GM19468 (cell line): Measurements from ENCODE around the gene OR3A3.

Experiments
- ATAC-seq: cut with Tn5 transposase; IDR thresholded peaks from one replicate; pipeline ENCODE4 v1.9.1; 2021; ENCODE audit warnings: mild to moderate bottlenecking, moderate library complexity, moderate number of reproducible peaks; ENCODE audit not compliant: unreplicated experiment; ENCODE audit errors: extremely low read depth

The OR3A3 gene

DNA sequence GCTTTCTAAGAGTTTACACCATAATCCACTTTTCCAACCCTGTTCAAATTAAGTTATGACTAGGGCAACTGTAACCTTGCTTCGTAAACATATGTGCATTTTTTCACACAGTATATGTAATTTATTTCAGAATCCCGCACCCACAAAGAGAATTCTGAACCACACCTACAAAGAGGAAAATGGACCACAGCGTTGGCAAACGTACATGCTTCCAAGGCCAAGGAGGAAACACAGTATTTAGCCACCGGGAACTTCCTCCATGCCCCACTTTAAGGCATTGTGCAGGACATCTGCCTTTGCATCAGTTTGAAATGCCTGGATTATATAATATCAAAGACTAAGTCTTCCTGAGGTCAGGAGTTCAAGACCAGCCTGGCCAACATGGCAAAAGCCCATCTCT lies 58.4 kb downstream of the OR3A3 start:
- ATAC-seq = no peak

GRCh38 chr17:3471599-3471998 lies 60.4 kb downstream of the OR3A3 start, which contains the start of gene SPATA22:
SPATA22 (minus strand) TSS chr17:3471819; CDS start chr17:3469325, 2,494 bp downstream.
- ATAC-seq = no peak

DNA sequence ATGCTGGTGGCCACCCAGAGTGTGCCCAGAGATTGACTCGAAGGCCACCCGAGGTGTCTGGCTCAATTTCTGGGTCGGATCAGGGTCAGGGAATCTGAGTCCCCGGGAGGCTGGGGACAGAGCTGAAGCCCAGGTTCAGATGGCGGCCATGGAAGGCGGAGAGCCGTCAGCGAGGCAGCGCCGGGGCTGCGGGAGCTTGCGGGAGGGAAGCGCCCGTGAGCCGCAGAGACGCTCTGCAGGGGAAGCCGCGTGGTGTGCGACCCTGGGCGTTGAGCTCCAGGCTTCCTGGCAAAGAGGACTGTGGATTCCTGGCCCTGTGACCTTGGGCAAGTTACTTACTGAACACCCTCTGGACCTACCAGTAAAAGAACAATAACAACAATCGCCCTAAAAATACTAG lies 61.0 kb downstream of the OR3A3 start:
- ATAC-seq = no peak
